Measurements from ENCODE around the gene OR6C74.

The OR6C74 gene

GRCh38 chr12:55244309-55244708 lies at the start of gene OR6C74:
Gene OR6C74 (plus strand): TSS chr12:55244609. CDS start chr12:55247288, 2,679 bp downstream.
- in situ Hi-C loops (cut with HindIII; ENCODE audit: low sequenced_read_pairs) = no loop called here

DNA sequence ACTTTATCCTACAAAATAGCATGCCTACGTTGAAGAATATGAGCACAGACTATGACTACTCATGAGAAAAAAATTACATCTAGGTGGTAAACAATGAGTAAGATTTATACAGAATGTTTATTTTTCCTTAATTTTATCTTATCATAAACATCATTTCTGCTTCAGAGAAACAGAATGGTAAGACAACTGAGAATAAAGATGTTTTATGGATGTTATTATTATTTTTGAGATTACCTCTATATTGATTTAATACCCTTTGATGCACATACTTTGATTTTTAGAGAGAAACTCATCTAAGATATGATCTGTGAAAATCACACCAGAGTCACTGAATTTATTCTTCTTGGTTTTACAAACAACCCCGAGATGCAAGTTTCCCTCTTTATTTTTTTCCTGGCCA lies 23.7 kb upstream of the OR6C74 start, which contains the start of gene OR10A7:
OR10A7 (plus strand) TSS at position 301 of the 400 bp plus-strand sequence; CDS start at position 301, 0 bp downstream.
- no peak within 1 kb of the TSS for H3K4me3 ChIP-seq (ENCODE audit: low read depth, low read length)
- in situ Hi-C loops (cut with HindIII; ENCODE audit: low sequenced_read_pairs) = no loop called here
- DNase-seq (ENCODE audit: low read depth) = no peak
- TF ChIP-seq, protein P1, sequence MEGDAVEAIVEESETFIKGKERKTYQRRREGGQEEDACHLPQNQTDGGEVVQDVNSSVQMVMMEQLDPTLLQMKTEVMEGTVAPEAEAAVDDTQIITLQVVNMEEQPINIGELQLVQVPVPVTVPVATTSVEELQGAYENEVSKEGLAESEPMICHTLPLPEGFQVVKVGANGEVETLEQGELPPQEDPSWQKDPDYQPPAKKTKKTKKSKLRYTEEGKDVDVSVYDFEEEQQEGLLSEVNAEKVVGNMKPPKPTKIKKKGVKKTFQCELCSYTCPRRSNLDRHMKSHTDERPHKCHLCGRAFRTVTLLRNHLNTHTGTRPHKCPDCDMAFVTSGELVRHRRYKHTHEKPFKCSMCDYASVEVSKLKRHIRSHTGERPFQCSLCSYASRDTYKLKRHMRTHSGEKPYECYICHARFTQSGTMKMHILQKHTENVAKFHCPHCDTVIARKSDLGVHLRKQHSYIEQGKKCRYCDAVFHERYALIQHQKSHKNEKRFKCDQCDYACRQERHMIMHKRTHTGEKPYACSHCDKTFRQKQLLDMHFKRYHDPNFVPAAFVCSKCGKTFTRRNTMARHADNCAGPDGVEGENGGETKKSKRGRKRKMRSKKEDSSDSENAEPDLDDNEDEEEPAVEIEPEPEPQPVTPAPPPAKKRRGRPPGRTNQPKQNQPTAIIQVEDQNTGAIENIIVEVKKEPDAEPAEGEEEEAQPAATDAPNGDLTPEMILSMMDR (IDR thresholded peaks at IDR 0.05; ENCODE audit: low read depth, low read length, missing control alignments) = no peak

More at GRCh38 chr12:55244309-55244708, at the start of gene OR6C74:
- DNase-seq (ENCODE audit: low read depth) = no peak
- H3K4me3 ChIP-seq (ENCODE audit: low read depth, low read length) = no peak within 1 kb of the TSS
- TF ChIP-seq, protein P1 (IDR thresholded peaks at IDR 0.05; ENCODE audit: low read depth, low read length, missing control alignments) = no peak

GRCh38 chr12:55226523-55226922 lies 17.9 kb upstream of the OR6C74 start:
- TF ChIP-seq, protein P1 (IDR thresholded peaks at IDR 0.05; ENCODE audit: low read depth, low read length, missing control alignments) = no peak
- H3K4me3 ChIP-seq (ENCODE audit: low read depth, low read length) = no peak overlapping the region
- in situ Hi-C loops (cut with HindIII; ENCODE audit: low sequenced_read_pairs) = no loop called here
- DNase-seq (ENCODE audit: low read depth) = no peak

GRCh38 chr12:55227643-55228042 lies 16.8 kb upstream of the OR6C74 start:
- TF ChIP-seq, protein P1 (IDR thresholded peaks at IDR 0.05; ENCODE audit: low read depth, low read length, missing control alignments) = no peak
- H3K4me3 ChIP-seq (ENCODE audit: low read depth, low read length) = no peak overlapping the region
- in situ Hi-C loops (cut with HindIII; ENCODE audit: low sequenced_read_pairs) = no loop called here
- DNase-seq (ENCODE audit: low read depth) = no peak

- no peak overlapping the region for H3K4me3 ChIP-seq (ENCODE audit: low read depth, low read length)
- TF ChIP-seq, protein P1 (IDR thresholded peaks at IDR 0.05; ENCODE audit: low read depth, low read length, missing control alignments) = no peak
- in situ Hi-C loops (cut with HindIII; ENCODE audit: low sequenced_read_pairs) = no loop called here
- no peak for DNase-seq (ENCODE audit: low read depth)
Measured at GRCh38 chr12:55246159-55246558, 1.8 kb downstream of the OR6C74 start.

DNA sequence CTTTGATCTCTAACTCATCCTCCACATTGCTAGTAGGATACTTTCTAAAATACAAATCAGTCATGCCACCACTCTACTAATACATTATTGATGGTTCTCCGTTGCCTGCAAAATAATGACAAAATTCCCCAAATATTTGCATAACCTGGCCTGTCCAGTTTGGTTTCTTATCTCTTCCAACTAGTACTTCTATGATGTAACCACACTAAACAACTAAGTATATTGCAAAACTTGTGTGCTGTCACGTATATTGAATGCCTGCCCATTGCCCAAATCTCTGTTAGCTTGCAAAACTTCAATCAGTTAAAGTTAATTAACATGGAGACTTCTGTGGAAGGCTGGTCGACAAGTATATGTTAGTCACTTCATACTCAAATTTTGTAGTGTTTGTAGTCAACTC lies 6.5 kb downstream of the OR6C74 start:
- in situ Hi-C loops (cut with HindIII; ENCODE audit: low sequenced_read_pairs) = no loop called here
- DNase-seq (ENCODE audit: low read depth) = no peak
- no peak overlapping the region for H3K4me3 ChIP-seq (ENCODE audit: low read depth, low read length)
- TF ChIP-seq, protein P1 (IDR thresholded peaks at IDR 0.05; ENCODE audit: low read depth, low read length, missing control alignments) = no peak
